Ramos (cell line): ENCODE data around the gene RBM20.
"Not testable (repeated sequence)": the region's sequence is repeated elsewhere in the genome, so short reads cannot be mapped to it uniquely, and the experiment has no call there.

Experiments used
- in situ Hi-C: fragments of 300-500 bp; cut with MboI; formaldehyde crosslinking; loops from one replicate; pipeline ENCODE4 v1.14.3; 2022; ENCODE audit warnings: low sequenced_read_pairs; ENCODE audit not compliant: unreplicated experiment

Gene RBM20

DNA sequence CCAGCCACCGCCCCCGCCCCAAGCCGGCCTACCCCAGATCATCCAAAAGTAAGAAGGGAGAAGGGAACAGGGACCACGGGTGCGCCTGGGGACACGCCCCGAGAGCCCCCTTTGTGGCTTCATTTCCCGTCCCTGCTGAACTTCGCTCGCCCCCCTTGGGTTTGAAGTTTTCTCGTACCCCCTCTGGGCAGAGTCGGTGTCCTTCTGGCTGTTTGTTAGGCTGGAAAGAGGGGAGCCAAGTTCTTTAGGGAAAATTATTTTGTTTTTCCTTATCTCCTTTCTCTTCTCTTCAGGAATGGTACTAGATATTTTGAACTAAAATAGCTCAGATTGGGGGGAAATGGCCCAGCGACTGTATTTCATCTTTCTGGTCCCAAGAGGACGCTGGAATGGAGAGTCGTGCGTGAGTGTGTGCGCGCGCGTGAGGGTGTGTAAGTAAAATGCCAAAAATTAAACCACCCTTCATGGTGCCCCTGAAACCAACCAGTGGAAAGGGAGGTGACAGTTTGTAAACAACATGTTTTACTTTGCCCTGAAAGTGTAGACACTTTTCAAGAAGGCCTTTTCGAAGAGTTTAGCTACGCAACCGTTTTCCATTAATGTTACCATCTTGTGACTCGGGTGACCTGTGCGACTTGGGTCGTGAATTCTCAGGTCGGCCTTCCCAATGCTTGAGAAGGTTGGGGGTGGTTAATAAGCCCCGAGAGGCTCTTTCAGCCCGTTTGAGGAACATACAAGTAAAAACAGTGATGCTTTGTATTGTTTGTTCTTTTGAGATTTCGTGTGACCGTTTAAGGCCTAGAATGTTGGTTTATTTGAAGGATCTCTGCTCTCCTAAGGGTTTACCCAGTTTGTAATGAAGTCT is 694 bp downstream of the RBM20 start:
- in situ Hi-C loops = no loop called here

DNA sequence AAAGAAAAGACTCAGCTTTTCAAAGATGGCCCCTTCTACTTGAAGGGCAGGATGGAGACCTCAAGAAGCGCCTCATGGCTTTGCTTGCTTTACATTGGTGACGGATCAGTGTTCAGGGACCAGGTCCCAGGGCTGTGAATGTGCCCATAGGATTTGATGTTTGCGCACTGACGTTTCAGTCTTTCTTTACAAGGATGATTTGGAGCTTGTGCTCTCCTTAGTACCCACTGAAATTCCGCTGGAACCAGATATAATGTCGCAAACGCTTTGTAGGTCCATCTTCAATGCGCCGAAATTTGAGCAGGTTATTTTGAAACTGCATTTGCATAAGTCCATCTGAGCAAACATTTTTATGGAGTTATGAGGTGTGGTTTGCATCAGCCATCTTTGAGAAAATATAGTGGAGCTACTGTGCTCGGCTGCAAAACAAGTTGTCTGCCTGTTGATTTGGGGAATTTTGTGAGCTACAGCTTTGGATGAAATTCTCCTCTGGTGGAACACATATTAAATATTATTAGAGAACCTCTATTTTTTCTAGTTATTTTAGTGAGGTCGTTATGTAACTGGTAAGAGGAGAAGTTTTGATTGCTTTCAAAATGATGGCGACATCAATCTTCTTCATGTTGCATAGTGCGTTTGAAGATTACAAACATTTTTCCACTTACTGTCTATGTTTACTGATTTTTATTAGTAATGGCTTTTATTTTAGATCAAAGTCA is 2.4 kb downstream of the RBM20 start:
- in situ Hi-C loops = no loop called here

DNA sequence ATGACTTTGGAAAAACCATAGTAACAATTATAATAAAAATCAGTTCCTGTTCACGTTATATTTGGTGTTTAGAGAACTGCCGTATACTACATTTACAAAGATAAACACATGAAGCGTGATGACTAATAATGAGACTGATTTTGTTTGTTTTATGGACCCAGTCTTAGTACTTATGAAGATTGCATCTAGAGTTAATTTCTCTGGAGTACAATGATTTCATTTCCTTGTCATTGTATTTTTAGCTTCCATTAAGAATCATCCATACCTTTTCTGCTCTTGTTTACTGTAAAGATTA is 2.9 kb downstream of the RBM20 start:
- in situ Hi-C loops = no loop called here

DNA sequence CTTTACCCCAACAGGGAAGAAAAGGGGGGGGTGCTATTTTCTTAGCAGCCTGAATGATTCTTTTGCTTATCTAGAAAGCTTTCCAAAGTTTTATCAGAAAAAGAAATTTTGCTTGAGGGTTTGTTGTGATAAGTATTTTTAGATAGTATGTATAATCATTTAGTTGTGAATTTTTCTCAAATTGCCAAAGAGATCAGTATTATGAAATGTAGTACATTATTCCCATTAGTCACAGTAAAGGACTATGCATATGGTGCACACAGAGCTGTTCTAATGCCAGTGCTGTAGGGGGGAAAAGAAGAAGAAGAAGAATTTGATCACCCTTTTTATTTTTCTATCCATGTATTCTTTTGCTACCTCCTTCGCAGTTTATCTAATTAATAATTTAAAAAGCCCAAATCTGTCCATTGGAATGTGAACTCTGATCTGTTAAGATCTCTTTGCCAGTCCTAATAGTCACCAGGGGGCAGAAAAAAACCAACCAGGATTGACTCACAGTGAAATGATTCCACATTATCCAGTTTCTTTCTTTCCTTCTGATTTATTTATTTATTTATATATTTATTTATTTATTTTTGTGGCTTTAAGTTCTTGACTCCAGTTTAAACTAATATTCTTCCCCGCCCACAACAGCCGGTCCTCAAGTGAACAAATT is 4.7 kb downstream of the RBM20 start:
- in situ Hi-C loops = no loop called here

DNA sequence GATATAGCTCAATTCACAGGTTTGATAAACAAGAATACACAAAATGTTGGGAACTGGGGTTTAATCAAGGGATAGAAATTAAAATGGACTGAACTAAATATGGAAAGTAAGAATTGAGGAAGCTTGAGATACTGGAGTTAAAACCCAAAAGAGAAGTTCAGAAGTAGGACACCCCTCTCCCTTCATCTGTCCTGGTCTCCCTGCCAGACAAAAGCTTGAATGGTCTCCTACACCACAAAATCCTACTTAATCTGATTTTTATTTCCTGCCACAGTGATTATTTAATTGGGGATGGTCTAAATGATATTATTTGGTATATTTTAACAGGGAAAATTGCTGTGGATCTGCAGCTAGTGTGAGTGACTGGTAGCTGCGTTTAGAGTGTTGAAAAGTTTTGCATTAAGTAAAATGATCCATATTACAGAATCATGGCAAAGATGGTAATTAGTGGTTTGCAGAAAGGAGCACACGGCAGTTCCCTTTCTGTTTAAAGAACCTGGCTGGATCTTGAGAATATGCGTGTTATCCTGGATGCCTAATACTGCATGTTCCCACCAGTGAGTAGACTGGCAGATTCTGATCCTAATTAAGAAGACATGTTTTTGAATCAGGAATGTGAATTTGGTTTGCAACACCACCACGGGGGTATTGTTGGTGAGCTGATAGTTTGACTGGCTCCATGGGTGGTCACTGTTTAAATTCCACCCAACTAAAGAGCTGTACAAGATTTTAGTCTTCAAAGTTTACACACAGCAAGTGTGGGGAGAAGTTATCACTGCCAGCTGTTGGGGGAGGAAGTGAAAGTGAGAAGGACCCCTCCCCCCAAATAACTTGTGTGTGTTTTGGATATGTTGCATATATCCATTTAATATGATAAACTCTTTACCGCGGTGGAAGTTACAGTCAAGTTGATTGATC is 5.5 kb downstream of the RBM20 start:
- in situ Hi-C loops = no loop called here

DNA sequence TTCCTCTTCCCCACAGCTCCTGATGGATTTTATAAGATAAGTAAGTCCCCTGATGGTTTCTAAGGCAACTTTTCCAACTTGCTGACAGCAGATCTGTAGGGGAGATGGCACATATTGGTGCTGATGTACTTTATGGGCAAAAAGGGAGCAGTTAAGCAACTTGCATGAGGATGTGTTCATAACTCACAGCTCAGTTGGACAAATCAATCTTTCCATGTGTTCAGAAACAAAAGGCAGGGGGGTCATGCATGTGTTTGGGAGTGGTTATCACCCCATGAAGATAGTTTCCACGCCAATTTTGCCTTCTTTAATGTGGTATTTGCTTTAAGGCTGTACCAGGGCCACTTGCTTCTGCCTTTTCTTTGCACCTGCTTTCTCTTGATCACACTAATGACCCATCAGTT is 6.1 kb downstream of the RBM20 start:
- in situ Hi-C loops = no loop called here

DNA sequence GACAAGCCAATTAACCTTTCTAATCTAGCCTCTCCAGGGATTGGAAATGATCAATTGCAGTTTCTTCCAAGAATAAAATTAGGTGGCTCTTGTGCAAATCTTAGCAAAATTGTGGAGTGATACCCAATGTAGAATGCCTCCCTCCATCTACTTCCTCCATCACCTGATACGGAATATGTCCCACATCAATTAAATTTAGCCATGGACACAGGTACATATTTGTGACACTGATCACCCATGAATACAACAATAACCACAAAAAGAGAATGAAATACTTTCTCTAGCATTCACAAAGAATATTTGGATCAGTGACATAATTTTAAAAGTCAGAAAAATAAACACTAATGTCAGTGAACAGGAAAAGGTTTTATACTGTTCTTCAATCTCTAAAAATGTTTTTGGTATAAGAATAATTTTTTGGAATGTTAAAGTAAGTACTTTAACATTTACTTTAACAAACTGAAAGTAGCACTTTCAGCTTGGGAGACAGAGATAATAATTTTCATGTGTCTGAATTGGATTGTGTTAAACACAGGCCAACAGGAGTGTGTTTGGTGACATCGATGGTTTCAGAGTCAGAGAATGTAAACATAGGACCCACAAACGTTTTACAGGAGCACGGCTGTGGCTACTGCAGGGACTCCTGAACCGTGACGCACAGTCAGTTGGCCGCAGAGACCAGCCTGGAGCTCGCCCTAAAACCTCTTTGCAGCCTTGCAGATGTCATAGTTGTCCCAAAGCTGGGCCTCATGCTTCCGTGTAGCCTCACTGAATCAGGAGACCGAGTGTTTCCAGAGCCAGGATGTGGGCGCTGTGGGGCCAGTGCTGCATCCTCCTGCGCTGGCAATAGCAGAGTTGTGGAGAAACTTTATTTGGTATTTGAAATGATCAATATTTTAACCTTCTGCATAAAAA is 7.2 kb downstream of the RBM20 start:
- in situ Hi-C loops = no loop called here

DNA sequence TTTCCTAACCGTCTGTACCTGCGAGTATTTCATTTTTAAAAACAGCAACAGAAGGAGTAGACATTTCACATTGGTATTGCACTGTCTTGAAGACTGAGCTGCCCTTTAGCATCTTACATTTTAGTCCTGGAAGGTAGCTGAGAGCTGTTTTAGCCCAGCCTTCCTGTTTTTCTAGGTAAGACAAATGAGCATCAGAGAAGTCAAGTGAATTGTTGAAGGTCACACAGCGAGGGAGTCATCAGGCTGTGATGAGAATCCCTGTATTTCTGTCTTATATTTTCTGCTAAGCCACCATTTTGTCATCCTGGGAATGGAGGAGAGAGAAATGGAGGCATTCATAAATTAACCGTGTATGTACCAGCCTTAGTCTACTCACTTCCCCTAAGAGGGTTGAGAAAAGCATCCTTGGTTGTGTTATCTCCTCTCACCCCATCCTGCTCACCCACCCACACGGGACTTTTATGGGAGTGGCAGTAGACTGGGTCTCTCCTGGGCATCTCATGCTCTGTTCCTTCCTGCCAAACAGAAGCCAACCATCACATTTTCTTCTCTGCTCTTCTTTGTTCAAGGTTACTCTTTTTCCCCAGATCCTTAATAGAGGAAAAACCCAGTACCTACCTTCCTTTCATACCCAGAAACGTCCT is 8.5 kb downstream of the RBM20 start:
- in situ Hi-C loops = no loop called here

DNA sequence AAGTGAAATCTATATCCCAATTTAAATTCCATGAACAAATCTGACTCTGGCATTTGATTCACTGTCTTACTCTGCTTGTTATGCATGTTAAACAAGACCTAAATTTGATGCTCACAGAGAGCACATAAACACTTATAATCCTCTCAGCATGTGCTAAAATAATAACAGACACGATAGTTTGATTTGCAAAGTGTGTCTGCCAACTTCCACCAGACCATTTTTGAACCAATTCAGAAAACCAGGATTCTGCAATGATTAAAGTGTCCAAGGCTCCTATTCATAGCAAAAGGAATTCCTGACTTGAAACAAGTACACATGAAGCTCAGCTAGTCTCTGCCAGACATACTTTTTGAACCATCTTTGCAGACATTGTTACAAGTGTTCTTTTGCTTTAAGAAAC is 11.2 kb downstream of the RBM20 start:
- in situ Hi-C loops = no loop called here

DNA sequence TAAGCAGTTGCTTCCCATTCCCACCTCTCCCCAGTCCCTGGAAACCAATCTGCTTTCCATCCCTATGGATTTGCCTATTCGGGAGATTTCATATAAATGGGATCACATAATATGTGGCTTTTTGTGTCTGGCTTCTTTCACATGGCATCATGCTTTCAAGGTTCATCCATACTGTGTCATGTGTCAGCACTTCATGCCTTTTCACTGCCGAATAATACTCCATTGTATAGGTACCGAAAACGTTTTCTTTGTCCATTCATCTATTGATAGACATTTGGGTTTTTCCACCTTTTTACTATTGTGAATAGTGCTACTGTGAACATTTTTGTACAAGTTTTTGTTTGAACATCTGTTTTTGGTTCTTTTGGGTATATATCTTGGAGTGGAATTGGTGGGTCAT is 12.5 kb downstream of the RBM20 start:
- in situ Hi-C loops = no loop called here

DNA sequence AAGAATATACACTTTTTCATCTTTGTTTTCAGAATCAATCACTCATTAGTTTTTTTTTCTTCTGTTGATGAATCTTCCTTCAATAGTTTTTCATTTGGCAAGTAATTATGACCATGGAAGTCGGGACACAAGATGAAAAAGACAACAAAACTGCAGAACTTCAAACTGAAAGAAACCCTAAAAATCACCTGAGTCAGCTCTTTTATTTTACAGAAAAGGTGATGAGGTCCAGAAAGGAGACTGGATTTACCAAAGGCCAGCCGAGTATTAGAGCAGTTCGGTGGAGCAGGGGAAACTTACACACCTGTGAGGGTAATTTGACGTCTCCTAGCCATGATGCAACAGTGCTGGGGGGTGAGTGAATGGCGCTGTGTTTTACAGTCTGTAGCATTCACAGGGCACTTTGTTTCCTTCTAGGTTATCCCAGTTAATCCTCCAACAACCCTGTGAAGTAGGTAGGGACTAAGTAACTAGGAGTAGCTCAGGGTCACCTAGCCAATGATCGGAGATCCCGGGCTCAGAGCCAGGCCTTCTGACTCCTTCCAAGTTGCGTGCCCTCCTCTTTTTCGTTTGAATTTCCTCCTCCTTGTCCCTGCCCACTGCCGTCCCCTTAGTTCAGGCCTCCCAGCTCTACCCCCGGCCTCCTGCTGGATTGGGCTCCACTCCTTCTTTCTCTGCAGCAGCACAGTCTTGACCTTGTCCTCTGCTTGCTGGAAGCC is 14.0 kb downstream of the RBM20 start:
- in situ Hi-C loops = no loop called here

DNA sequence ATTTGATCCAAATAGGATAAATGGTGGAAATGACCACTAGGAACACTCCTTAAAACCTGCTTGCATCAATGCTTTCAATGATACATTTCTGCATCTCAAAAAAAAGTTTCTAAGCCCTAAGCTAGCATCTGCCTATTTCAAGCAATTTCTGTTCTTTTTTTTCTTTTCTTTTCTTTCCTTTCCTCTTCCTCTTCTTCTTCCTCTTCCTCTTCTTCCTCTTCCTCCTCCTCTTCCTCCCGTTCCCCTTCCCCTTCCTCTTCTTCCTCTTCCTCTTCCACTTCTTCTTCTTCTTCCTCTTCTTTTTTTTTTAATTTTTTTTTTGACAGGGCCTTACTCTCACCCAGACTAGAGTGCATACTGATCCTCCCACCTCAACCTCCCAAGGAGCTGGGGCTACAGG is 15.4 kb downstream of the RBM20 start:
- in situ Hi-C loops = no loop called here

DNA sequence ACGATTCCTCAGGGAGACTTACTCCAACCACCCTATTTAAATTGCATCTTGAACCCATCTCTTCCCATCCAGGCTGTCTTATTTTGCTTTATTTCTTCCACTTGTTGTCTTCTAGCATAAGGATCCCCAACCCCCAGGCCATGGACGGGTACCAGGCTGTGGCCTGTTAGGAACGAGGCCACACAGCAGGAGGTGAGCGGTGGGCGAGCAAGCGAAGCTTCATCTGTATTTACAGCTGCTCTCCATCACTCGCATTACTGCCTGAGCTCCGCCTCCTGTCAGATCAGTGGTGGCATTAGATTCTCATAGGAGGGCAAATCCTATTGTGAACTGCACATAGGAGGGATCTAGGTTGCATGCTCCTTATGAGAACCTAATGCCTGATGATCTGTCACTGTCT is 16.2 kb downstream of the RBM20 start:
- in situ Hi-C loops = not testable (repeated sequence)

DNA sequence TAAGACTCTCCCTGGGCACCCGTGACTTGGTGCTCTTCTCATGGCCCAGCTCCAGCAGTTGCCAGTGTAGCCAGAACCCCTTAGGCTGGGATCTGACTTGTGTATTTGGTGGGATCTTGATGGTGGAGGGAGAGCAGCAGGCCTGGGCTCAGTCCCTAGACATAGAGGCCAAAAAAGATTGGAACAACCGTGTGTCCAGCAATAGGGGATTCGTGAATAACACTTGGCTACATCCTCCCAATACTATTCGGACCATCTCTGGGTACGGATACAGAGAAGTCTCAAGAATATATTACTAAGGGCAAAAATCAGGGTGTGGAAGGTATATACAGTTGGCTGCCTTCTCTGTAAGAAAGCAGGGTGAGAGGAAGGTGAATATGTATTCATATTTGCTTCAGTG is 17.2 kb downstream of the RBM20 start:
- in situ Hi-C loops = no loop called here

DNA sequence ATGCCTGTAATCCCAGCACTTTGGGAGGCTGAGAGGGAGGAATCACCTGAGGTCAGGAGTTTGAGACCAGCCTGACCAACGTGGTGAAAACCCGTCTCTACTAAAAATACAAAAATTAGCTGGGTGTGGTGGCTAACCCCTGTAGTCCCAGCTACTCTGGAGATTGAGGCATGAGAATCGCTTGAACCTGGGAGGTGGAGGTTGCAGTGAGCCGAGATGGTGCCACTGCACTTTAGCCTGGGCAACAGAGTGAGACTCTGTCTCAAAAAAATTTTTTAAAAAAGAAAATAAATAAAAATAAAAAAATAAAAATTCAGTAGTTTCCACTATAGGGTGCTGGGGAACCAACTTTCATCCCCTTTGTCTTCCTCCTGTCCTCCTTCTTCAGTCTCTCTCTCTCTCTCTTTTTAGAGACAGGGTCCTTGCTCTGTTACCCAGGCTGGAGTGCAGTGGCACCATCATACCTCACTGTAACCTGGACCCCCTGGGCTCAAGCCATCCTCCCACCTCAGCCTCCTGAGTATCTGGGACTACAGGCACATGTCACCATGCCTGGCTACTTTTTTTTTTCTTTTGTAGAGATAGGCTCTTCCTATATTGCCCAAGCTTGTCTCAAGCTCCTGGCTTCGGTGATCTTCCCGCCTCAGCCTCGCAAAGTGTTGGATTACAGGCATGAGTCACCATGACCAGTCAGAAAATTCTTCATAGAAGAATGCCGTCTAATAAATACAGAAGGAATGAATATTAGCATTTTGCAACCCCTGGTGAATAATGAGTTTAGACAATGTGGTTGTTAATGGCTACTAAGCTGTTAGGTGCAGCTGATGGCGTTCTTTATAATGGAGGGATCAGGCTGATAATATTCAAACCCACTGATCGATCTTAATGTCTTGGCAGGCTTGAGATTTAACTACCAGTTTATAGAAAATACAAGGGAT is 20.6 kb downstream of the RBM20 start:
- in situ Hi-C loops = no loop called here

DNA sequence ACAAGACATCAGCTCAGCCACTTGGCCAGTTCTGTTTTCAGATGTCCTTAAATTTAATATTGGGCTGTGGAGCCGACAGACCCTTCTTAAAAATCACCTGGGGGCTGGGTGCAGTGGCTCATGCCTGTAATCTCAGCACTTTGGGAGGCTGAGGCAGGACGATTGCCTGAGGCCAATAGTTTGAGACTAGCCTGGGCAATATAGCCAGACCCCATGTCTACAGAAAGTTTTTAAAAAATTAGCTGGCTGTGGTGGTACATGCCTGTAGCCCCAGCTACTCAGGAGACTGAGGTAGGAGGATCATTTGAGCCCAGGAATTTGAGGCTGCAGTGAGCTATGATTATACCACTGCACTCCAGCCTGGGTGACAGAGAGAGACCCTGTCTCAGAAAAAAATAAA is 22.1 kb downstream of the RBM20 start:
- in situ Hi-C loops = not testable (repeated sequence)

DNA sequence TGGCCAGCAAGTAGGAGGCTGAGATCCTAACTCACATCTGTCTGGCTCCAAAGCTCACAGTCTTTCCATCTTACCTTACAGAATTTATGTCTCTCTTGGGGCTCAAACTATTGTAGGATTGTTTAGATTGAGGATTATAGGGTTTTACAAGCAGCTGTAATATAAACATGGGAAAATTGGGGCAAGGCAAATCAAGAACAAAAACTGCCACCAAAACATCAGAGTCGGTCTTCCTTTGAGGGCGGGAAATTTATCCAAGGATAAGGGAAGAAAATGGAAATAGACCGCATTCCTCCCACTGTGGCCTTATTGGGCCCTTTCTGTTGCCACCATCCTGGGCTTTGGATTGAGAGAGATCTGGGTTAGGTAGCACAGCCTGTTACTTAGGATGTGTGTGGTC is 22.5 kb downstream of the RBM20 start:
- in situ Hi-C loops = no loop called here
